GM23338 (cell line): Measurements from ENCODE around the gene GUCD1. TPM values are rescaled to one million over a fixed set of nuclear protein-coding genes. Genes with fewer than 3 reads are reported as not detected.
A peak's percentile ranks its signal among the peaks of the same experiment; 100 is the strongest.

Source experiments
- ATAC-seq: fragments of 200-7000 bp; cut with Tn5 transposase; 3 replicates; pipeline ENCODE4 v1.9.1; 2020
- DNase-seq: peaks from one replicate; pipeline ENCODE4 v3.0.0-alpha.2; 2015; ENCODE audit warnings: low spot score
- H2AFZ ChIP-seq: fragments of 200-600 bp; sonication (generic); 2 replicates; pipeline ENCODE4 v1.8.0; 2016; ENCODE audit warnings: antibody characterized with exemption, mild to moderate bottlenecking, moderate library complexity
- H3F3A ChIP-seq: fragments of 200-600 bp; sonication (generic); replicated peaks from 2 replicates; pipeline ENCODE4 v1.8.0; 2017; ENCODE audit warnings: antibody characterized with exemption, mixed run types, low read depth
- H3K27ac ChIP-seq: fragments of 200-600 bp; sonication (generic); 2 replicates; pipeline ENCODE4 v1.6.1; 2016; ENCODE audit warnings: low read depth
- H3K27me3 ChIP-seq: fragments of 200-600 bp; sonication (generic); 2 replicates; pipeline ENCODE4 v1.8.0; 2016; ENCODE audit warnings: mild to moderate bottlenecking, mixed run types, moderate library complexity; ENCODE audit not compliant: insufficient read depth
- H3K36me3 ChIP-seq: fragments of 200-600 bp; sonication (generic); 2 replicates; pipeline ENCODE4 v1.8.0; 2016; ENCODE audit warnings: mild to moderate bottlenecking; ENCODE audit not compliant: insufficient read depth
- H3K4me1 ChIP-seq: fragments of 200-600 bp; sonication (generic); 2 replicates; pipeline ENCODE4 v1.8.0; 2016; ENCODE audit warnings: mild to moderate bottlenecking, moderate library complexity; ENCODE audit not compliant: insufficient read depth
- H3K4me2 ChIP-seq: fragments of 200-600 bp; sonication (generic); 2 replicates; pipeline ENCODE4 v1.7.1; 2017; ENCODE audit warnings: mixed run types
- H3K4me3 ChIP-seq: fragments of 200-600 bp; sonication (generic); 2 replicates; pipeline ENCODE4 v1.6.1; 2016; ENCODE audit warnings: mixed run types
- H3K79me2 ChIP-seq: fragments of 200-600 bp; sonication (generic); replicated peaks from 2 replicates; pipeline ENCODE4 v1.8.0; 2017; ENCODE audit warnings: mild to moderate bottlenecking; ENCODE audit not compliant: insufficient read depth
- H3K9me2 ChIP-seq: fragments of 200-600 bp; sonication (generic); 2 replicates; pipeline ENCODE4 v1.8.0; 2017; ENCODE audit not compliant: insufficient read depth
- H4K20me1 ChIP-seq: fragments of 200-600 bp; sonication (generic); replicated peaks from 2 replicates; pipeline ENCODE4 v1.8.0; 2017; ENCODE audit warnings: mild to moderate bottlenecking; ENCODE audit not compliant: insufficient read depth
- H3K27ac Mint-ChIP-seq: 2 replicates; pipeline ENCODE4 v1.8.0; 2020; ENCODE audit warnings: inconsistent platforms, mild to moderate bottlenecking, moderate library complexity, mixed read lengths
- H3K27me3 Mint-ChIP-seq: 3 replicates; pipeline ENCODE4 v1.8.0; 2022; ENCODE audit warnings: low read depth, mild to moderate bottlenecking, moderate library complexity, mixed read lengths, inconsistent platforms; ENCODE audit not compliant: insufficient read depth, poor library complexity
- H3K36me3 Mint-ChIP-seq: 3 replicates; pipeline ENCODE4 v1.8.0; 2021; ENCODE audit warnings: low read depth, mild to moderate bottlenecking, inconsistent platforms, moderate library complexity, mixed read lengths
- H3K4me1 Mint-ChIP-seq: 3 replicates; pipeline ENCODE4 v1.8.0; 2020; ENCODE audit warnings: mild to moderate bottlenecking, inconsistent platforms, mixed read lengths
- H3K4me3 Mint-ChIP-seq: 3 replicates; pipeline ENCODE4 v1.8.0; 2021; ENCODE audit warnings: moderate library complexity, mild to moderate bottlenecking, inconsistent platforms, mixed read lengths
- H3K9me3 Mint-ChIP-seq: 3 replicates; pipeline ENCODE4 v1.8.0; 2020; ENCODE audit warnings: moderate library complexity, mild to moderate bottlenecking, inconsistent platforms, mixed read lengths
- CREB1 ChIP-seq: fragments of 250-450 bp; sonication (Bioruptor Pico); IDR thresholded peaks from 2 replicates; pipeline ENCODE4 v1.5.0; 2020; ENCODE audit warnings: low read depth, mild to moderate bottlenecking, moderate library complexity
- CTCF ChIP-seq, 2 experiments: fragments of 200-600 bp in 1 of 2; sonication (generic) in 1 of 2; conservative IDR thresholded peaks; 2 replicates each; pipeline versions ENCODE4 v1.5.1 to v1.6.1; 2016 to 2017; ENCODE audit warnings: antibody characterized with exemption in 2 of 2, low read depth in 2 of 2, mild to moderate bottlenecking in 2 of 2, moderate library complexity in 1 of 2
- ETS1 ChIP-seq: IDR thresholded peaks from 2 replicates; pipeline ENCODE4 v1.6.1; 2016; ENCODE audit warnings: antibody characterized with exemption
- EZH2 ChIP-seq: fragments of 200-600 bp; sonication (generic); IDR thresholded peaks from one replicate; pipeline ENCODE4 v1.8.0; 2017; ENCODE audit warnings: antibody characterized with exemption, mild to moderate bottlenecking, low read depth; ENCODE audit not compliant: unreplicated experiment
- EZH2phosphoT487 ChIP-seq: fragments of 200-600 bp; sonication (generic); IDR thresholded peaks from one replicate; pipeline ENCODE4 v1.8.1; 2018; ENCODE audit warnings: antibody characterized with exemption; ENCODE audit not compliant: unreplicated experiment
- JUNB ChIP-seq: IDR thresholded peaks from one replicate; pipeline ENCODE4 v1.6.1; 2016; ENCODE audit warnings: antibody characterized with exemption; ENCODE audit not compliant: unreplicated experiment
- NANOG ChIP-seq: IDR thresholded peaks from 2 replicates; pipeline ENCODE4 v1.6.1; 2016; ENCODE audit warnings: antibody characterized with exemption, borderline replicate concordance
- POLR2AphosphoS5 ChIP-seq: IDR thresholded peaks from 2 replicates; pipeline ENCODE4 v1.6.1; 2016; ENCODE audit warnings: antibody characterized with exemption, low read depth
- REST ChIP-seq: IDR thresholded peaks from one replicate; pipeline ENCODE4 v1.6.1; 2018; ENCODE audit warnings: antibody characterized with exemption; ENCODE audit not compliant: unreplicated experiment
- STAT1 ChIP-seq: IDR thresholded peaks from one replicate; pipeline ENCODE4 v1.6.1; 2016; ENCODE audit warnings: antibody characterized with exemption; ENCODE audit not compliant: unreplicated experiment
- ZNF114 ChIP-seq: fragments of 250-450 bp; sonication (Bioruptor Pico); IDR thresholded peaks from 2 replicates; pipeline ENCODE4 v1.5.0; 2020; ENCODE audit warnings: mild to moderate bottlenecking, moderate library complexity
- ZNF331 ChIP-seq: fragments of 250-450 bp; sonication (Bioruptor Pico); IDR thresholded peaks from 2 replicates; pipeline ENCODE4 v1.5.0; 2020; ENCODE audit warnings: low read depth, mild to moderate bottlenecking, moderate library complexity
- ZNF462 ChIP-seq: fragments of 250-450 bp; sonication (Bioruptor Pico); IDR thresholded peaks from 2 replicates; pipeline ENCODE4 v1.5.0; 2020; ENCODE audit warnings: mild to moderate bottlenecking, moderate library complexity
- polyA plus RNA-seq: library from polyadenylated mRNA; unstranded; fragments of >200 nt; fragmentation: Nextera tagmentation; extraction: Ambion mirVana; gene quantifications from 2 replicates; pipeline ENCODE4 v1.2.1, GENCODE V29; 2016
- total RNA-seq: library from RNA; depleted of rRNA; stranded (reverse); fragments of >200 nt; shearing (Covaris generic); gene quantifications from 2 replicates; pipeline ENCODE4 v1.2.3, GENCODE V29; 2014

The GUCD1 gene
- total and polyA plus RNA-seq, 2 experiments from 2014 or later = 39.0 to 106 TPM

GRCh38 chr22:24494528-24495364, 60.2 kb downstream of the GUCD1 start, which contains the start of gene UPB1:
TSS of gene UPB1 (plus strand) at chr22:24495332. CDS start at chr22:24495404, 72 bp downstream.
- peaks cover 6% of the 10 kb centered on the region; the same call in 2 of the 3 replicates for H3K36me3 Mint-ChIP-seq
- no peaks in the 10 kb centered on the region for H3K4me1 Mint-ChIP-seq
- peak within 1 kb of the TSS; percentile 100 for H2AFZ ChIP-seq
- peak; percentile 78 for ATAC-seq
- no peaks in the 10 kb centered on the region for H3K9me2 ChIP-seq
- H3K27ac ChIP-seq = no peak within 1 kb of the TSS
- peak within 1 kb of the TSS; percentile 67 for H3K4me3 ChIP-seq
- no peak for TF ChIP-seq ZNF114 (CRISPR knock-in tag)
- no peak for TF ChIP-seq ZNF331 (CRISPR knock-in tag)
- TF ChIP-seq JUNB = no peak
- TF ChIP-seq EZH2phosphoT487 = no peak
- TF ChIP-seq NANOG = no peak
- no peak for TF ChIP-seq ETS1
- no peak for TF ChIP-seq REST
- no peak for TF ChIP-seq CTCF (conservative IDR thresholded peaks at IDR 0.05; ENCODE audit: low read depth in 2 of 2)
- TF ChIP-seq POLR2AphosphoS5 = no peak
- TF ChIP-seq EZH2 = no peak
- no peak for TF ChIP-seq CREB1 (CRISPR knock-in tag)
- no peak for TF ChIP-seq STAT1
- TF ChIP-seq ZNF462 (CRISPR knock-in tag) = no peak
- H3K4me1 ChIP-seq = peaks cover 6% of the 10 kb centered on the region
- H3K36me3 ChIP-seq = no peaks in the 10 kb centered on the region; the same call in 1 of the 2 replicates
- peaks cover 37% of the 10 kb centered on the region for H3K27me3 Mint-ChIP-seq
- no peaks in the 10 kb centered on the region for H3K79me2 ChIP-seq
- H3F3A ChIP-seq = no peaks in the 10 kb centered on the region; the same call in 1 of the 2 replicates
- peaks cover 53% of the 10 kb centered on the region for H3K27me3 ChIP-seq
- H3K4me3 Mint-ChIP-seq = peak within 1 kb of the TSS; percentile 62
- no peaks in the 10 kb centered on the region; the same call in 1 of the 2 replicates for H4K20me1 ChIP-seq
- H3K9me3 Mint-ChIP-seq = peaks cover 12% of the 10 kb centered on the region; the same call in 2 of the 3 replicates
- H3K4me2 ChIP-seq = peak within 1 kb of the TSS; percentile 90
- H3K27ac Mint-ChIP-seq = no peak within 1 kb of the TSS
- peak; percentile 69 for DNase-seq
